Measurements from ENCODE around the gene FBH1. TPM values are rescaled to one million over a fixed set of nuclear protein-coding genes. Genes with fewer than 3 reads are reported as not detected.

FBH1 gene
- total and polyA plus RNA-seq, 12 donors = 68.9 to 165 (median 106) TPM

- no peak overlapping the region for H3K4me3 ChIP-seq
- no peaks in the 10 kb centered on the region for H3K27me3 ChIP-seq
- intact Hi-C loops (cut with DNase I) = no loop called here
- no peaks in the 10 kb centered on the region for H3K9me3 ChIP-seq (replicated peaks in 1 of 3)
- no peak for DNase-seq
- H3K36me3 ChIP-seq (replicated peaks in 1 of 2) = peaks cover 0 to 53% of the 10 kb centered on the region in 2 donors
- H3K4me1 ChIP-seq (replicated peaks in 1 of 2) = peaks cover 1 to 7% of the 10 kb centered on the region in 2 donors
- TF ChIP-seq, protein P1, sequence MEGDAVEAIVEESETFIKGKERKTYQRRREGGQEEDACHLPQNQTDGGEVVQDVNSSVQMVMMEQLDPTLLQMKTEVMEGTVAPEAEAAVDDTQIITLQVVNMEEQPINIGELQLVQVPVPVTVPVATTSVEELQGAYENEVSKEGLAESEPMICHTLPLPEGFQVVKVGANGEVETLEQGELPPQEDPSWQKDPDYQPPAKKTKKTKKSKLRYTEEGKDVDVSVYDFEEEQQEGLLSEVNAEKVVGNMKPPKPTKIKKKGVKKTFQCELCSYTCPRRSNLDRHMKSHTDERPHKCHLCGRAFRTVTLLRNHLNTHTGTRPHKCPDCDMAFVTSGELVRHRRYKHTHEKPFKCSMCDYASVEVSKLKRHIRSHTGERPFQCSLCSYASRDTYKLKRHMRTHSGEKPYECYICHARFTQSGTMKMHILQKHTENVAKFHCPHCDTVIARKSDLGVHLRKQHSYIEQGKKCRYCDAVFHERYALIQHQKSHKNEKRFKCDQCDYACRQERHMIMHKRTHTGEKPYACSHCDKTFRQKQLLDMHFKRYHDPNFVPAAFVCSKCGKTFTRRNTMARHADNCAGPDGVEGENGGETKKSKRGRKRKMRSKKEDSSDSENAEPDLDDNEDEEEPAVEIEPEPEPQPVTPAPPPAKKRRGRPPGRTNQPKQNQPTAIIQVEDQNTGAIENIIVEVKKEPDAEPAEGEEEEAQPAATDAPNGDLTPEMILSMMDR (IDR thresholded peaks at IDR 0.05) = no peak
- no peak for TF ChIP-seq POLR2A (IDR thresholded peaks at IDR 0.05)
- 78 to 92% (median 87%) methylated on average over 8 of the region's 8 CpGs for WGBS, 4 donors
- H3K27ac ChIP-seq = no peak overlapping the region
These were observed 7.1 kb upstream of the FBH1 start for GRCh38 chr10:5882961-5883360.

DNA sequence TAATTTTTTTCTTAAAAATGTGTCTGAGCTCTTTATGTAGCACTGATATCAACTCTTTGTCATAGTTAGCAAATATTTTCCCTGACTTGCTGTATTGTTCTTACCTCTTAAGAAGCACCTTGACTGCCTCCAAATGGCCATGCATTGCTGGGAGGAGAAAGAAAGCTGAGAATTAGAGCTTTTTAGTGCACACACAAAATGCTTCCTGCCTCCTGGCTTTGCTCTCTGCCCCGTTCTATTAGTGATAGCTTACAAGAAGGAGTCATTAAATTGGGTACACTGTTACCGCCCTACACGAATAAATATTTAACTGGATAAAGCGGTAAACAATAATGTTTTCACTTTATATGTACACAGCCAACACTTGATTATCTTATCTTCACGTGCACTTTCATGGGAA lies 4.4 kb upstream of the FBH1 start:
- H3K27me3 ChIP-seq = no peaks in the 10 kb centered on the region
- no peak for DNase-seq
- intact Hi-C loops (cut with DNase I) = no loop called here
- no peak overlapping the region for H3K27ac ChIP-seq
- H3K36me3 ChIP-seq (replicated peaks in 1 of 2) = peaks cover 0 to 36% of the 10 kb centered on the region in 2 donors
- TF ChIP-seq POLR2A (IDR thresholded peaks at IDR 0.05) = no peak
- TF ChIP-seq, protein P1 (IDR thresholded peaks at IDR 0.05) = no peak
- WGBS, 4 donors = 94 to 96% (median 95%) methylated on average over 5 of the region's 5 CpGs
- no peak overlapping the region for H3K4me3 ChIP-seq
- no peaks in the 10 kb centered on the region for H3K9me3 ChIP-seq (replicated peaks in 1 of 3)
- peaks cover 8 to 13% of the 10 kb centered on the region in 2 donors for H3K4me1 ChIP-seq (replicated peaks in 1 of 2)

DNA sequence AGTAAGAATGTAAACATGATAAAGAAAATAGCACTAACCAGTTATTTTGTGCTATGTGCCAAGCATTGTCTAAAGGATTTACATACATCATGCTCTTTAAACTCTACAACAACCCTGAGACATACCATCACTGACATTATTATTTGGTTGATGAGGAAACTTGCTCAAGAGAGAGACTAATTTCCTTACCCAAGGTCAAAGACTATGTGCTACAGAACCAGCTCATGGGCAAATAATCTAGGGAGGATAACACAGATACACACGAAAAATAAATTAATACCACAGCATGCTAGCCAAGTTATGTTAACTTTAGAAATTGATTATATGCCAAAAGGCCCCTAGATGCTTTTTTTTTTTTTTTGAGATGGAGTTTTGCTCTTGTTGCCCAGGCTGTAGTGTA lies 3.0 kb upstream of the FBH1 start:
- 29 to 48% (median 39%) methylated on average over 1 of the region's 1 CpG for WGBS, 4 donors
- Histone ChIP-seq H3K27ac (no peak overlapping the region), H3K27me3 (no peaks in the 10 kb centered on the region), H3K4me1 (replicated peaks in 1 of 2) (peaks cover 18 to 26% of the 10 kb centered on the region in 2 donors), H3K9me3 (replicated peaks in 1 of 3) (no peaks in the 10 kb centered on the region), H3K4me3 (no peak overlapping the region), H3K36me3 (replicated peaks in 1 of 2) (peaks cover 0 to 30% of the 10 kb centered on the region in 2 donors)
- TF ChIP-seq POLR2A (IDR thresholded peaks at IDR 0.05) = no peak
- TF ChIP-seq, protein P1 (IDR thresholded peaks at IDR 0.05) = no peak
- intact Hi-C loops (cut with DNase I) = no loop called here
- DNase-seq = no peak

GRCh38 chr10:5887641-5888040 lies 2.4 kb upstream of the FBH1 start:
- Histone ChIP-seq H3K36me3 (replicated peaks in 1 of 2) (peaks cover 0 to 24% of the 10 kb centered on the region in 2 donors), H3K9me3 (replicated peaks in 1 of 3) (no peaks in the 10 kb centered on the region), H3K4me1 (replicated peaks in 1 of 2) (peaks cover 24 to 32% of the 10 kb centered on the region in 2 donors), H3K4me3 (no peak overlapping the region), H3K27me3 (no peaks in the 10 kb centered on the region), H3K27ac (no peak overlapping the region)
- intact Hi-C loops (cut with DNase I) = no loop called here
- TF ChIP-seq, protein P1 (IDR thresholded peaks at IDR 0.05) = no peak
- no peak for TF ChIP-seq POLR2A (IDR thresholded peaks at IDR 0.05)
- 94 to 98% (median 96%) methylated on average over 8 of the region's 8 CpGs for WGBS, 4 donors
- DNase-seq = peak in 1 of 7 donors; percentile 46
